ENCODE data around the gene PCDH9.

The PCDH9 gene

GRCh38 chr13:67156723-67157060 lies 73.4 kb downstream of the PCDH9 start:
- no peak for DNase-seq (ENCODE audit: low read depth in 2 of 2)

DNA sequence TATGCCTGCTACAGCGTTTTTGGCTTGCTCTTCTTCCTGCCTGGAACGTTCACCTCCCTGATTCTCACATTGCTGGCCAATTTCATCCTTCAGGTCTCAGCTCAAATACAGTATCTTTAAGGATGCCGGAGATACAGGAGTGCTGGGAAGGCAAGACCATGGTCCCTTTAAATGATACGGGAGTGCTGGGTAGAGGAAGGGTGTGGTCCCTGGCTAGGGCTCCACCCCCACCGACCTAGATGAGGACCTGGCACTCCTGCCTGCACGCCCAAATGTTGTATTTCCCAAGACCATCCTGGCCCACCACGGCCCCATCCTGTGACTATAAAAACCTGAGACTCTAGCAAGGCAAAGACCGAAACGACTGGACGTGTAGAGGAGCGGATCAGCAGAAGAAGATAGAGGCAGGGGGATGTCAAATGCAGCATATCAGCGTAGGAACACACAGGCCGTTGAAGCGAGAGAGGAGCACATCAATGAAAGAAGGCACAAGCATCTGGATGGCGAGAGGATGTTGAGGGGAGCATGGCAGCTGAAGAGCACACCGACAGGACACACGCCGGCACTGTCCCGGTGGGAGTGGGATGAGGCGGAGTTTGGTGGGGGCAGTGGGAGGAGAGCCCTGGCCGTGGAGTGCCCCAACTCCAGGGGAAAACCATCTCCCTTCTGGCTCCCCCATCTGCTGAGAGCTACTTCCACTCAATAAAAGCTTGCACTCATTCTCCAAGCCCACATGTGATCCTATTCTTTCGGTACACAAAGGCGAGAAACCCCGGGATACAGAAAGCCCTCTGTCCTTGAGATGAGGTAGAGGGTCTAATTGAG lies 74.0 kb downstream of the PCDH9 start:
- DNase-seq (ENCODE audit: low read depth in 2 of 2): no peak

DNA sequence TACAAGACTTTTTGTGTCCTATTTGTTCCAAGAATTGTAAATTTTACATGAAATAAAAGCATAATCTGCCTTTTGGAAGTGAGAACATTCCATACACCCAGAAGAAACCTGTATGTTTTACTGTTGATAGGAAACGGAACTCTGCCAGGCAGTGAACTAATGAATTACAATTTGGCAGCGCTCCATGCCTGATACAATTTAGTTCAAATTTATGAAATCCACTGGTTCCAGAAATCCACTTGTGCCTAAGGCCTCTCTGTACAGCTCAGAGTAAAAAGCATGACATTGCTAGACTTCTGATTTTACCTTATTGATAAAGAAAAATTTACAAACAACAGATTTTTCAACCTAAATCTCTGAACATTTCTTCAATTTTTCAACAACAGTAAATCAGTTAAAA lies 78.1 kb downstream of the PCDH9 start:
- DNase-seq (ENCODE audit: low read depth in 2 of 2): no peak

DNA sequence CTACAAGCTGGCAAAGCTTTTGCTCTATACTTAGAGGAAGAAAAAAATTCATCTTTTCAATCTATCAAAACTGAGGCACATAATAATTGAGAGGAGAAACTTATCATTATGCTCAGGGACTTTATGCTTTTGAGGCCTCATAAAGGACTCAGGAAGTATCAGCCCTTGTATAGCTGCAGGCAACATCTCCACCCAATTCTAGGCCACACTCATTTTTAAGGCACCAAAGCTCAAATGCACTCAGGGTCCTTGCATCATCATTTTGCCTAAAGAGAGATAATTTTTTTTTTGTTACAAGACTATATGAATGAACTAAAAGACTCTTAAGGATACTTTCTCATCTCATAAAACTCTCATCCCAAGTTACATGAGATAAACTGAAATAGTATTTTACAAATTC lies 78.5 kb downstream of the PCDH9 start:
- no peak for DNase-seq (ENCODE audit: low read depth in 2 of 2)

DNA sequence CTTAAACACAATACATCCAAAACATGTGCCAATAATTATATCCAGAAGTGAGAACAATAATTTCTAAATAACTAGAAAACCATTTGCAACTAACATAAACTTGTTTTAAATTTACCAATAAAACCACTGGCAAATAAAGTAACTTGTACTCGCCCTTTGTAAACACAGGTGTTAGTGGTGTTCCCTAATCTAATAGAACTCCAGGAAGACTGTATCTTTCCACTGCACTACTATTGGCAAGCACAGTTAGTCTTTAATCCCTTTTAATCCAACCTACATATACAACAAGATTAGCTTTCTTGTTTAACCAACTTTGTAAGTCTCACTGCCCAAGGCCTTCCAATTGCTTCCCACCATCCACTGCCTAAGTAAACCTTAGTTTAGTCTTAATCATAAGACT lies 79.5 kb downstream of the PCDH9 start:
- DNase-seq (ENCODE audit: low read depth in 2 of 2): no peak

- no peak for DNase-seq (ENCODE audit: low read depth in 2 of 2)
These were observed 82.0 kb downstream of the PCDH9 start for GRCh38 chr13:67148161-67148571.

DNA sequence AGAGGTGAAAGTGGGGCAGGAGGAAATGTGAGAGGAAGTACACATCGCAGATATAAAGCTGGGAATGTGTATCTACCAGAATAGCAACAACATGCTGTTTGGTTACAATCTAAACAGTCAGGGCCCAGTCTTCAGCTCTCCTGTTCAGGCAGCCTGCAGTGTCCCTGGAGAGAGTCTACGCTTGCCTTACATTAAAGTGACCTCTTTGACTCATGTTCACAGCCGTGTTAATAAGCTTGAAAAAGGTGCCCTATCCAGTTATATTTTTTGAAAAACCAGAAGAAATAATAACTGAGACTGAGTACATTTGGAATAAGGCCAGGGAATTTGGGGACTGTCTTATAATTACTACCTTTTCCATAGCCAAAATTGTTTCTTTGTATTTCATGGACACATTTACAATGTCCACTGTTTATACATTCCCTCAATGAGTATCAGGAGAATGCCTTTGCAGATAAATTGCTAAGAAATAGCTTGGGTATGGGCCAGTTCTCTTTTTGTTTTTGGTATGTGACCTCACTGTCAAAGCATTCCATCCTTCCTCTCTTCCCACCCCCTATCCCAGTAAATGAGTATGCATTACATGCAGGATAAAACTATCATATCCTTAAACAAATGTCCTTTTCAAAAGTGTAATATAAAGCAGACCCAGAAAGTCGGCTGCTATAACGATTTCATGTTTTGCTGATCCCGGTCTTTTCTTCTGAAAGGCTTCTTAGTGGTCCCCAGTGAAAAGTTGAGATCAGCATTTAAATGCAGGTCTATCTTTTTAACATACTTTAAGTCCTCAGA lies 82.6 kb downstream of the PCDH9 start:
- no peak for DNase-seq (ENCODE audit: low read depth in 2 of 2)

GRCh38 chr13:67146523-67147130 lies 83.5 kb downstream of the PCDH9 start:
- DNase-seq (ENCODE audit: low read depth in 2 of 2): no peak

GRCh38 chr13:67145950-67146349 lies 84.2 kb downstream of the PCDH9 start:
- no peak for DNase-seq (ENCODE audit: low read depth in 2 of 2)

DNA sequence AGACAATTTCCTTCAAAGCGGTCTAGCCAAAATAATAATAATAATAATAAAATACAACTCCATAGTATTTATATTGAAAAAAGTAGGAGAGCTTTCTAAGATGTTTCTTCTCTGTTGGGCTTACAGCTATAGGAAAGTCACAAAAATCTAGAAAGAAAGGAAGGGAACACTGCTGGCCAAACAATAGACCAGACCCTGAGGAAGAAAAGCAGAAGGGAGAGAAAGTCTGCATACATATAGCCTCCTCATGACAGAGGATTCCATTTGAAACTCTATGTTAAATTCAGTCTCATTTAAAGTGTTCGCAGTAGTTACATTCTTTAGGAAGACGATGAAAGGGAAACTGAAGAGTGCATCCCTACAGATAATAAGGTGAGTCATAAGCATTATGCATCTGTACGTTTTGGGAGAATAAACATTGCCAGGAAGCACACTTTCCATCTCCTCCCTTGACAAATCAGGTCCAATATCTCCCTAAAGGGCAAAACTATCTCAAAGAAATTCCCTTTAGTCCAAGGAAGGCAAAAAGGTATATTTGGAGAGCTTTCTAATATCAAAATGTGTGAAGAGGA lies 86.5 kb downstream of the PCDH9 start:
- no peak for DNase-seq (ENCODE audit: low read depth in 2 of 2)

DNA sequence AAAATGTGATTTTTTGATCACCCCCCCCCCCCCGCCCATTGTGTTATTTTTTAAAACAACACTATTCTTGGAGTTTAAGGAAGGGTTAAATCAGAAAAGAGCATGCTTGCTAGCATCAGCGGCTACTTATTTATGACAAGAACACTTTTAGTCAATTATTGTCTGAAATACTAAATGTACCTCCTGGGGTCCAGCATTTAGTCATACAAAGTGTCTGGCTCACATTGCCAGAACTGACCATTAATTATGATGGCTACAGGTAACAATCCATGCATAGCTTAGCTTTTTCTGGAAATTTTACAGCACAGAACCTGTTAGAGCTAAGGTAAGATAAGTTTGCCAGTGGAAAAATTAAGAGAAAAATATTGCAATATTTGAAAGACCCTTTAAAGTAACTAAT lies 90.1 kb downstream of the PCDH9 start:
- no peak for DNase-seq (ENCODE audit: low read depth in 2 of 2)

DNA sequence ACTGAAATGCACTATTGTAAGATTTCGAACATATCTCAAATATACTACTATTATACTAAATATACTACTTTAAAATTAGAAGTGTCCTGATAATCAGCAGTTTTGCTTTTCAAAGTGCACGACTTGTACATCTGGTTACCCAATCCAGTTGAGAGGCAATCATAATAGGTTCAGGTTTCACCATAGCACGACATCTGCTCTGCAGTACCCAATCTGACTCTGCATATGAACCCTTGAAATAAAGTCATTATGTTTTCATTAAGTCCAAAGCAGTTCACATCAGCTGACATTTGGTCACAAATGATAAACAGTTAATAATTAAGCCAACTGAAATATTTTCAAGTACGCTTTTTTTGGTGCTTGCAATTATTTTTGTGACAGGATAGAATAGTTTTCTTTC lies 90.6 kb downstream of the PCDH9 start:
- no peak for DNase-seq (ENCODE audit: low read depth in 2 of 2)

DNA sequence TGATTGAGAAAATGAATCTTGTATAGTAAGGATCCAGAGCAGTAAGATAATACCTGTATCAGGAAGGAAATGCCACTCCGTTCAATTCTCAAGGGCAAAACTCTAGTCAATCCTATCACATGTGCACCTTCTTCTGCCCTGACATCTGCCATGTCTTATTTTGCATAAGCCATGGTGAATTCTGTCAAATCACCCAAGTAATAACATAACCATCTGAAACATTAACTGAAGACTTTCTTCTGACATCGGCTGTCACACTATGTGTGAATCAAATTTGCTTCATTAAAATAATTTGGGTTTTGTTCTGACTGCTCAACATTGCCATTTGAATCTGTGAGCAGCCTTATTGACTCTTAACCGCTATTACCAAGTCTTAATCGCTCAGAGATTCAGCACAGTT lies 91.2 kb downstream of the PCDH9 start:
- no peak for DNase-seq (ENCODE audit: low read depth in 2 of 2)

GRCh38 chr13:67137044-67137735 lies 92.9 kb downstream of the PCDH9 start:
- no peak for DNase-seq (ENCODE audit: low read depth in 2 of 2)

DNA sequence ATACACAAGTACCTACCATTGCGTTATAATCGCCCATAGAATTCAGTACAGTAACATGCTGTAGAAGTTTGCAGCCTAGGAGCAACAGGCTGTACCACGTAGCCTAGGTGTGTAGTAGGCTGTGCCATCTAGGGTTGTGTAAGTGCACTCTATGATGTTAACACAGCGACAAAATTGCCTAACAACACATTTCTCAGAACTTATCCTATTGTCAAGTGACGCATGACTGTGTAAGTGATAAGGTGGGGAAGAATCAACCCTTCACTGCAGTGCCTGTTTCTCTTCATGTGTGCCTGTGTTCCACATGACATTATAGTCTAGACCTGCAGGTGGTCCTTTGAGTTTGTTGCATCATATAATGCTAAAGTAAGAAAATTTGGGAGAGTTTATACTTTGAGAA lies 94.0 kb downstream of the PCDH9 start:
- DNase-seq (ENCODE audit: low read depth in 2 of 2): no peak

DNA sequence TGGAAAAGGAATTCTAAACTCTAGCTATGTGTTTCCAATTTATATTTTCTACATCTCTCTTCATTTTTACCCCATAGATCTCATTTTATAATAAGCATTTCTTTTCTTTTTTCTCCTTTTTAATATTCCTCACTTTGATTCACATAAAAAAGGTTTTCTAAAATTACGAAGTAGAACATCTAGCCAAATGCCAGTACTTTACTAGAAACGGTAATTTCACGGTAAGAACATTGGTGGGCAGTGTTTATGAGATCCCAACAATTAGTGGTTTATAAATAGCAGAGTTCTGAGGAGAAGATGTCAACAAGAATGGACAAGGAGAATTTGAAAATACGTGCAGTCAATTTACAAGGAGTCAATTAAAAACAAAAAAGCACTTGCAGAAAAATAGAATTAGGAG lies 94.8 kb downstream of the PCDH9 start:
- DNase-seq (ENCODE audit: low read depth in 2 of 2): no peak

GRCh38 chr13:67134417-67135129 lies 95.6 kb downstream of the PCDH9 start:
- no peak for DNase-seq (ENCODE audit: low read depth in 2 of 2)

- DNase-seq (ENCODE audit: low read depth in 2 of 2): no peak
These were observed 96.7 kb downstream of the PCDH9 start for GRCh38 chr13:67133476-67133875.

DNA sequence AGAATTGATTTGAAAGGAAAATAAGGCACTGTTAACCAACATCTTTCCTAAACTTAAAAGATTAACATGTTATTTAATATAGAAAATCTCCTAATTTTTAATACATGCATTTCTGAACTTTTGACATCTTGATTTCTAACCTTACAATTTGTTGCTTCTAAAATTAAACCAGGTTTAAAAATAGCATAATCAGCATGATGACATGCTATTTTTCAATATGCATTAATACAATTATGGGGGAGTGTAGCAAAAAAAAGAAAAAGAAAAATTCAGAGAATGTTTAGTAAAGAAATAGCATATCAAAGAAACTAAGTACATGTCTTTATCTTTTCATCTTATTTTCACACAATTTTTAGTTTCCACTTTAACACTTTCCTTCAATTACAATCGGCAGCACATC lies 98.7 kb downstream of the PCDH9 start:
- no peak for DNase-seq (ENCODE audit: low read depth in 2 of 2)

- no peak for DNase-seq (ENCODE audit: low read depth in 2 of 2)
These were observed 99.7 kb downstream of the PCDH9 start for GRCh38 chr13:67130444-67130843.

DNA sequence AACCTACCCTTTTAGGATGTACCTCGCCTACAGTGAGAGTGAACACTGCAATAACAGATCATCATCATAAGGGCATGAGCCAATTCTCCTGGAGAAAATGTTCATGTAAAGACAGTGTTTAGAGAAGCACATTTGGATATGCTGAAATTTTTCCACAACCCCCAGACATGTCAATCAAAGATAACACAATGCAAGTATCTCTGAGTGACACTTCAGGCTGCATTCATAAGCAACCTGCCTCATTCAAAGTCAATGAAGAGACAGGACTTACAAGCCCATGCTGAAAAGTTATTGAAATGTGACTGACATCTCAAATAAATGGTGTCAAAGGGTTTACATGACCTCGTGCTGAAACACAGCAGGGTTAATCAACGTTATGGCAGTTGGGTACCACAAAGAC lies 102.0 kb downstream of the PCDH9 start:
- no peak for DNase-seq (ENCODE audit: low read depth in 2 of 2)

Data from activated CD4-positive, alpha-beta T cell treated with anti-CD3 and anti-CD28 coated beads for 24 hours (primary cell).